Activated T-helper 2 cell treated with anti-CD3 and anti-CD28 coated beads, Interferon-gamma antibody, Interleukin-2, Interleukin-4, amounts not matched to agents 10 μg/mL and 5 μg/mL and 100 μg/mL, durations not matched to agents 14 hours and 24 hours and 36 hours (primary cell): ENCODE measurements around the gene CPEB4. TPM values are rescaled to one million over a fixed set of nuclear protein-coding genes. Genes with fewer than 3 reads are reported as not detected.

ENCODE experiments used
- DNase-seq: peaks from one replicate; pipeline ENCODE4 v3.0.0; 2021; ENCODE audit warnings: low spot score
- H3K27ac Mint-ChIP-seq: one replicate; pipeline ENCODE4 v1.8.0; 2021; ENCODE audit warnings: mixed read lengths
- H3K27me3 Mint-ChIP-seq: one replicate; pipeline ENCODE4 v1.8.0; 2021; ENCODE audit warnings: low read depth, mixed read lengths
- H3K36me3 Mint-ChIP-seq: one replicate; pipeline ENCODE4 v1.8.0; 2021; ENCODE audit warnings: low read depth, mixed read lengths
- H3K4me1 Mint-ChIP-seq: one replicate; pipeline ENCODE4 v1.8.0; 2021; ENCODE audit warnings: low read depth, mixed read lengths
- H3K4me3 Mint-ChIP-seq: one replicate; pipeline ENCODE4 v1.8.0; 2021; ENCODE audit warnings: low read depth, mild to moderate bottlenecking, moderate library complexity, mixed read lengths
- H3K9me3 Mint-ChIP-seq: one replicate; pipeline ENCODE4 v1.8.0; 2021; ENCODE audit warnings: mixed read lengths
- intact Hi-C: fragments of 100-400 bp; cut with micrococcal nuclease; formaldehyde crosslinking; loops from one replicate; pipeline ENCODE4 v1.15.1; 2023
- total RNA-seq: library from RNA; stranded (reverse); gene quantifications from 2 replicates; pipeline ENCODE4 v1.2.3, GENCODE V29; 2022

Gene CPEB4
- total RNA-seq, 1 donor from 2014 or later = 8.1 TPM

GRCh38 chr5:173913686-173914321 is 25.7 kb downstream of the CPEB4 start:
- Mint-ChIP-seq H3K4me3 (no peak overlapping the region), H3K9me3 (no peaks in the 10 kb centered on the region), H3K36me3 (peaks cover 5% of the 10 kb centered on the region), H3K4me1 (peaks cover 1% of the 10 kb centered on the region), H3K27ac (no peak overlapping the region), H3K27me3 (no peaks in the 10 kb centered on the region)
- intact Hi-C loops = no loop called here
- DNase-seq = no peak

GRCh38 chr5:173915310-173916014 is 27.3 kb downstream of the CPEB4 start:
- H3K4me3 Mint-ChIP-seq = no peak overlapping the region
- intact Hi-C loops = loop anchor here (5.0 kb wide), 1 partner anchor 133 kb away; no protein-coding TSS in a partner anchor
- peaks cover 1% of the 10 kb centered on the region for H3K4me1 Mint-ChIP-seq
- H3K27me3 Mint-ChIP-seq = no peaks in the 10 kb centered on the region
- H3K9me3 Mint-ChIP-seq = no peaks in the 10 kb centered on the region
- peaks cover 5% of the 10 kb centered on the region for H3K36me3 Mint-ChIP-seq
- no peak for DNase-seq
- H3K27ac Mint-ChIP-seq = no peak overlapping the region

- no peaks in the 10 kb centered on the region for H3K9me3 Mint-ChIP-seq
- H3K4me3 Mint-ChIP-seq = no peak overlapping the region
- intact Hi-C loops = loop anchor here (5.0 kb wide), 1 partner anchor 134 kb away; no protein-coding TSS in a partner anchor
- peaks cover 5% of the 10 kb centered on the region for H3K36me3 Mint-ChIP-seq
- no peak for DNase-seq
- no peaks in the 10 kb centered on the region for H3K27me3 Mint-ChIP-seq
- H3K4me1 Mint-ChIP-seq = peaks cover 6% of the 10 kb centered on the region
- no peak overlapping the region for H3K27ac Mint-ChIP-seq
Measured at GRCh38 chr5:173916233-173916632, 28.1 kb downstream of the CPEB4 start.

GRCh38 chr5:173917788-173918786 is 29.9 kb downstream of the CPEB4 start:
- intact Hi-C loops = loop anchor here (1.0 to 5.0 kb wide), 3 partner anchors 30 to 302 kb away; partner anchors contain the start of genes BOD1 and CPEB4
- DNase-seq = peak; percentile 34
- no peak overlapping the region for H3K4me3 Mint-ChIP-seq
- peaks cover 3% of the 10 kb centered on the region for H3K36me3 Mint-ChIP-seq
- H3K9me3 Mint-ChIP-seq = no peaks in the 10 kb centered on the region
- H3K27ac Mint-ChIP-seq = no peak overlapping the region
- H3K4me1 Mint-ChIP-seq = peaks cover 5% of the 10 kb centered on the region
- no peaks in the 10 kb centered on the region for H3K27me3 Mint-ChIP-seq

- intact Hi-C loops = loop anchor here (5.0 kb wide), 1 partner anchor 137 kb away; no protein-coding TSS in a partner anchor
- H3K27me3 Mint-ChIP-seq = no peaks in the 10 kb centered on the region
- DNase-seq = no peak
- peaks cover 5% of the 10 kb centered on the region for H3K4me1 Mint-ChIP-seq
- H3K9me3 Mint-ChIP-seq = no peaks in the 10 kb centered on the region
- H3K27ac Mint-ChIP-seq = no peak overlapping the region
- H3K4me3 Mint-ChIP-seq = no peak overlapping the region
- no peaks in the 10 kb centered on the region for H3K36me3 Mint-ChIP-seq
Measured at GRCh38 chr5:173919443-173919842, 31.3 kb downstream of the CPEB4 start.

- intact Hi-C loops = no loop called here
- Mint-ChIP-seq H3K9me3 (no peaks in the 10 kb centered on the region), H3K27me3 (no peaks in the 10 kb centered on the region), H3K36me3 (no peaks in the 10 kb centered on the region), H3K27ac (no peak overlapping the region), H3K4me1 (peaks cover 5% of the 10 kb centered on the region), H3K4me3 (no peak overlapping the region)
- DNase-seq = no peak
Measured at GRCh38 chr5:173920024-173920753, 32.0 kb downstream of the CPEB4 start.

- H3K9me3 Mint-ChIP-seq = no peaks in the 10 kb centered on the region
Measured at GRCh38 chr5:173920866-173921555, 32.9 kb downstream of the CPEB4 start.

GRCh38 chr5:173922527-173922926 is 34.4 kb downstream of the CPEB4 start:
- DNase-seq = no peak
- Mint-ChIP-seq H3K4me1 (peaks cover 5% of the 10 kb centered on the region), H3K27me3 (no peaks in the 10 kb centered on the region), H3K36me3 (no peaks in the 10 kb centered on the region), H3K9me3 (no peaks in the 10 kb centered on the region), H3K27ac (no peak overlapping the region), H3K4me3 (no peak overlapping the region)
- intact Hi-C loops = no loop called here

More at GRCh38 chr5:173920866-173921555, 32.9 kb downstream of the CPEB4 start:
- Mint-ChIP-seq H3K36me3 (no peaks in the 10 kb centered on the region), H3K27me3 (no peaks in the 10 kb centered on the region), H3K4me3 (no peak overlapping the region), H3K4me1 (peaks cover 5% of the 10 kb centered on the region), H3K27ac (no peak overlapping the region)
- intact Hi-C loops = no loop called here
- DNase-seq = no peak

- no peaks in the 10 kb centered on the region for H3K27me3 Mint-ChIP-seq
- no peak overlapping the region for H3K4me3 Mint-ChIP-seq
- DNase-seq = no peak
- H3K4me1 Mint-ChIP-seq = peaks cover 5% of the 10 kb centered on the region
- H3K9me3 Mint-ChIP-seq = no peaks in the 10 kb centered on the region
- no peak overlapping the region for H3K27ac Mint-ChIP-seq
- intact Hi-C loops = loop anchor here (2.0 kb wide), 1 partner anchor 305 kb away; no protein-coding TSS in a partner anchor
- no peaks in the 10 kb centered on the region for H3K36me3 Mint-ChIP-seq
Measured at GRCh38 chr5:173923218-173924095, 35.3 kb downstream of the CPEB4 start.

GRCh38 chr5:173924899-173925298 is 36.8 kb downstream of the CPEB4 start:
- peaks cover 8% of the 10 kb centered on the region for H3K4me1 Mint-ChIP-seq
- intact Hi-C loops = loop anchor here (2.0 kb wide), 1 partner anchor 306 kb away; no protein-coding TSS in a partner anchor
- DNase-seq = no peak
- no peaks in the 10 kb centered on the region for H3K9me3 Mint-ChIP-seq
- H3K4me3 Mint-ChIP-seq = no peak overlapping the region
- no peak overlapping the region for H3K27ac Mint-ChIP-seq
- H3K27me3 Mint-ChIP-seq = no peaks in the 10 kb centered on the region
- H3K36me3 Mint-ChIP-seq = no peaks in the 10 kb centered on the region
